ENCODE results near the gene DYNLRB1.
"Not testable (repeated sequence)": the region's sequence is repeated elsewhere in the genome, so short reads cannot be mapped to it uniquely, and the experiment has no call there.

- not testable (repeated sequence) for TF ChIP-seq CTCF, POLR2A (IDR thresholded peaks at IDR 0.05)
Measured at GRCh38 chr20:34519841-34520240, 3.6 kb downstream of the DYNLRB1 start.

Measured in ovary (tissue), 3 donors.